Naive thymus-derived CD4-positive, alpha-beta T cell (primary cell): ENCODE results near the gene LRRFIP2. TPM values are rescaled to one million over a fixed set of nuclear protein-coding genes. Genes with fewer than 3 reads are reported as not detected.

Experiments used
- ATAC-seq: fragments of 150-1000 bp; cut with Tn5 transposase; 2 replicates; pipeline ENCODE4 v1.10.0; 2021; ENCODE audit warnings: mild to moderate bottlenecking, moderate library complexity
- CTCF ChIA-PET: fragments of 350-600 bp; sonication (Branson Sonifier 250); formaldehyde crosslinking; loops from one replicate; lab custom pipeline; 2021; ENCODE audit warnings: antibody characterized with exemption; lab: Charles Lee
- POLR2A ChIA-PET: fragments of 350-600 bp; sonication (Branson Sonifier 250); formaldehyde crosslinking; loops from one replicate; lab custom pipeline; 2021; ENCODE audit warnings: antibody characterized with exemption, inconsistent platforms; lab: Charles Lee
- DNase-seq, 9 donors: peaks; one replicate each; pipeline versions ENCODE4 v3.0.0 to v3.0.0-alpha.2; 2020 to 2022; ENCODE audit warnings: mixed read lengths in 1 of 9
- H3K27ac ChIP-seq: one replicate; pipeline ENCODE4 v1.7.0; 2013; ENCODE audit warnings: mild to moderate bottlenecking, low read depth, low read length, moderate library complexity
- H3K27me3 ChIP-seq, 2 donors: one replicate each; pipeline ENCODE4 v1.7.0; 2013; ENCODE audit warnings: low read length in 2 of 2, mild to moderate bottlenecking in 2 of 2, moderate library complexity in 2 of 2; ENCODE audit not compliant: control insufficient read depth in 2 of 2, insufficient read depth in 2 of 2
- H3K36me3 ChIP-seq, 3 experiments: 1 replicate in 2 of 3; 2 replicates in 1 of 3; pipeline ENCODE4 v1.7.0; 2013; ENCODE audit warnings: low read length in 3 of 3, mild to moderate bottlenecking in 3 of 3, moderate library complexity in 1 of 3; ENCODE audit not compliant: insufficient read depth in 3 of 3, control insufficient read depth in 2 of 3
- H3K4me1 ChIP-seq, 2 donors: one replicate each; pipeline ENCODE4 v1.7.0; 2013; ENCODE audit warnings: low read length in 2 of 2, mild to moderate bottlenecking in 2 of 2, moderate library complexity in 1 of 2; ENCODE audit not compliant: control insufficient read depth in 2 of 2, insufficient read depth in 2 of 2
- H3K4me3 ChIP-seq: 2 replicates; pipeline ENCODE4 v1.7.0; 2013; ENCODE audit warnings: mild to moderate bottlenecking, low read length
- H3K9me3 ChIP-seq, 3 experiments: 1 replicate in 2 of 3; 2 replicates in 1 of 3; pipeline ENCODE4 v1.7.0; 2013; ENCODE audit warnings: low read length in 3 of 3; ENCODE audit not compliant: control insufficient read depth in 2 of 3
- H3K27ac Mint-ChIP-seq, 9 donors: one replicate each; pipeline ENCODE4 v1.8.0; 2020 to 2022; ENCODE audit warnings: mixed read lengths in 9 of 9, mild to moderate bottlenecking in 8 of 9, moderate library complexity in 5 of 9, inconsistent platforms in 2 of 9
- H3K27me3 Mint-ChIP-seq, 5 donors: one replicate each; pipeline ENCODE4 v1.8.0; 2021 to 2022; ENCODE audit warnings: mixed read lengths in 5 of 5, mild to moderate bottlenecking in 1 of 5
- H3K36me3 Mint-ChIP-seq, 5 donors: one replicate each; pipeline ENCODE4 v1.8.0; 2020 to 2022; ENCODE audit warnings: mixed read lengths in 5 of 5, mild to moderate bottlenecking in 3 of 5, inconsistent platforms in 1 of 5
- H3K4me1 Mint-ChIP-seq, 7 donors: one replicate each; pipeline ENCODE4 v1.8.0; 2020 to 2022; ENCODE audit warnings: mixed read lengths in 7 of 7, mild to moderate bottlenecking in 3 of 7, inconsistent platforms in 1 of 7
- H3K4me3 Mint-ChIP-seq, 10 donors: one replicate each; pipeline ENCODE4 v1.8.0; 2020 to 2022; ENCODE audit warnings: mild to moderate bottlenecking in 10 of 10, mixed read lengths in 10 of 10, moderate library complexity in 6 of 10, inconsistent platforms in 2 of 10
- H3K9me3 Mint-ChIP-seq, 11 donors: one replicate each; pipeline ENCODE4 v1.8.0; 2020 to 2022; ENCODE audit warnings: mixed read lengths in 11 of 11, mild to moderate bottlenecking in 4 of 11, inconsistent platforms in 1 of 11, moderate library complexity in 1 of 11
- intact Hi-C, 2 donors: fragments of 100-400 bp; cut with micrococcal nuclease; formaldehyde crosslinking; loops; one replicate each; pipeline ENCODE4 v1.15.1; 2023
- polyA plus RNA-seq, 2 donors: library from polyadenylated mRNA; unstranded; fragments of 300-500 nt; fragmentation: Illumina TruSeq; gene quantifications; one replicate each; pipeline ENCODE4 v1.2.3, GENCODE V29; 2021
- total RNA-seq, 6 experiments: library from RNA in 5 of 6; stranded (reverse) in 5 of 6; gene quantifications; 1 replicate in 5 of 6; 2 replicates in 1 of 6; pipeline ENCODE4 v1.2.3 and lab custom pipeline; 2021 to 2026

The LRRFIP2 gene
- total and polyA plus RNA-seq, 7 experiments from 2014 or later = 14.0 to 87.5 (median 26.3) TPM

DNA sequence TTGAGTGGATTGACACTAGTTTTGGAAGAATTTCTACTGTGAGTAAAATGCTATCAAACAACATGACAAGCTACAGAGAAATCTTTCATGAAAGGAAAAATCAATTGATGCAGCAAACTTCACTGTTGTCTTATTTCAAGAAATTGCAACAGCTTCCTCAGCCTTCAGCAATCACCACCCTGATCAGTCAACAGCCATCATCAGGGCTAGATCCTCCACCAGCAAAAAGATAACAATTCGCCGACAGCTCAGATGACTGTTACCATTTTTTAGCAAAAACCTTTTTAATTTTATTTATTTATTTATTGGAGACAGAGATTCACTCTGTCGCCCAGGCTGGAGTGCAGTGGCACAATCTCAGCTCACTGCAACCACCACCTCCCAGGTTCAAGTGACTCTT lies 137.0 kb downstream of the LRRFIP2 start:
- Mint-ChIP-seq H3K36me3 (peaks cover 18 to 85% (median 59%) of the 10 kb centered on the region in 5 donors), H3K27ac (peak overlapping the region in 1 of 9 donors; percentile 59), H3K4me1 (no peaks in the 10 kb centered on the region), H3K4me3 (no peak overlapping the region), H3K9me3 (peaks cover 0 to 22% (median 3%) of the 10 kb centered on the region in 11 donors), H3K27me3 (no peaks in the 10 kb centered on the region)
- Histone ChIP-seq H3K4me3 (no peak overlapping the region), H3K9me3 (peaks cover 0 to 9% (median 0%) of the 10 kb centered on the region in 3 experiments), H3K27ac (no peak overlapping the region), H3K36me3 (peaks cover 11 to 84% (median 17%) of the 10 kb centered on the region in 3 experiments), H3K4me1 (no peaks in the 10 kb centered on the region), H3K27me3 (no peaks in the 10 kb centered on the region)
- CTCF ChIA-PET = no interaction called here
- DNase-seq = no peak
- ATAC-seq = no peak
- intact Hi-C loops = no loop called here
- POLR2A ChIA-PET = no interaction called here

DNA sequence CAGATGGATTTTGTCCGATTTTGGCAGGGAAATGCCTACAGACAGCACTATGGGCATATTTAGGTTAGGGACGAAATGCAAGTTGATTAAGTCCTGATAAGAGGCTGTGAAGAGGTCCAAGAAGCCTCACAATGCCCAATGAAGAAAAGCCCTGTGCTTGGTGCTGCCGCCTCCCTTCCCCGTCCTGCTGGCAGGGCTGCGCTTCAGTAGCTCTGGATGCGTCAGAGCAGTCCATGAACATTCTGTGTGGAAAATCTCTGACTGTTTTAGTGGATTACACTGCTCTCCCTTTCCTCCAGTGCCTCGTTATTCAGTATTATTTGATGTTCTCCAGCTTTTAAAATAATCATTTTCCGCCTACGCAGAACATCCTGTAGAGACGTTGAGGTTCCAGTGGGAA lies 141.4 kb downstream of the LRRFIP2 start:
- H3K9me3 ChIP-seq = peaks cover 0 to 9% (median 0%) of the 10 kb centered on the region in 3 experiments
- intact Hi-C loops = no loop called here
- no peaks in the 10 kb centered on the region for H3K4me1 ChIP-seq
- no peak overlapping the region for H3K4me3 ChIP-seq
- peaks cover 0 to 86% (median 29%) of the 10 kb centered on the region in 3 experiments for H3K36me3 ChIP-seq
- ATAC-seq = no peak
- H3K27ac ChIP-seq = no peak overlapping the region
- POLR2A ChIA-PET = no interaction called here
- no peak overlapping the region for H3K27ac Mint-ChIP-seq
- no peak for DNase-seq
- H3K9me3 Mint-ChIP-seq = peaks cover 0 to 22% (median 3%) of the 10 kb centered on the region in 11 donors
- H3K27me3 Mint-ChIP-seq = no peaks in the 10 kb centered on the region
- peaks cover 0 to 4% (median 0%) of the 10 kb centered on the region in 7 donors for H3K4me1 Mint-ChIP-seq
- H3K4me3 Mint-ChIP-seq = no peak overlapping the region
- H3K27me3 ChIP-seq = no peaks in the 10 kb centered on the region
- CTCF ChIA-PET = no interaction called here
- H3K36me3 Mint-ChIP-seq = peaks cover 19 to 86% (median 65%) of the 10 kb centered on the region in 5 donors

DNA sequence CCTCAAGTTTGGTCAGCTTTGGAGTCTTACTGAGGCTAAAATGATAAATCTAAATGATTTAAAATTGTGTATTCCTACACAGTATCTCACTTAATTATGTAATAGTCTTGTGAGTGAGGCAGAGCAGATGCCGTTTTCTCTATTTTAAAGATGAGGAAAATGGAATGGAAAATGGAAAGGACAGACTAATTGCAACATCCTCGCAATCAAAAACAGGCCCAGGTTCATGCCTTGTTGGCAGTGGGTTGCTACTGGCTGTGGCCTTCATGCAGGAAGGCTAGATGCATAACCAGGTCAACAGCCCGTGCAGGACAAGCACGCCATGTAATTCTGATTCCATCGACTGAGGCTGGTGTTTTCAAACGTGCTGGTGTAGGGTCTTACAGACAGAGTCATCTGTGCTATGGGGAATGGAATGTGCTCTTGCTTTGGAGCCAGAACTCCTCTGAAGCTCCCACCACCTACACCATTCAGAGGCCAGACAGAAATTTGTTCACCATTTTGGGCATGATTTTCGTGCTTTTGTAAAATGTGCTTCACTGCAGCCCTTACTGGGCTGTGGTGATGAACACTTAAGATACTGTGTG lies 143.2 kb downstream of the LRRFIP2 start:
- Mint-ChIP-seq H3K4me3 (no peak overlapping the region), H3K4me1 (peaks cover 0 to 4% (median 0%) of the 10 kb centered on the region in 7 donors), H3K27ac (no peak overlapping the region), H3K27me3 (no peaks in the 10 kb centered on the region), H3K36me3 (peaks cover 21 to 83% (median 61%) of the 10 kb centered on the region in 5 donors), H3K9me3 (peaks cover 0 to 17% (median 3%) of the 10 kb centered on the region in 11 donors)
- H3K36me3 ChIP-seq = peaks cover 0 to 93% (median 29%) of the 10 kb centered on the region in 3 experiments
- no peaks in the 10 kb centered on the region for H3K4me1 ChIP-seq
- no peaks in the 10 kb centered on the region for H3K27me3 ChIP-seq
- H3K9me3 ChIP-seq = peaks cover 0 to 7% (median 0%) of the 10 kb centered on the region in 3 experiments
- no peak for ATAC-seq
- H3K4me3 ChIP-seq = no peak overlapping the region
- intact Hi-C loops = no loop called here
- no peak for DNase-seq
- ChIA-PET POLR2A (no interaction called here), CTCF (no interaction called here)
- H3K27ac ChIP-seq = no peak overlapping the region

DNA sequence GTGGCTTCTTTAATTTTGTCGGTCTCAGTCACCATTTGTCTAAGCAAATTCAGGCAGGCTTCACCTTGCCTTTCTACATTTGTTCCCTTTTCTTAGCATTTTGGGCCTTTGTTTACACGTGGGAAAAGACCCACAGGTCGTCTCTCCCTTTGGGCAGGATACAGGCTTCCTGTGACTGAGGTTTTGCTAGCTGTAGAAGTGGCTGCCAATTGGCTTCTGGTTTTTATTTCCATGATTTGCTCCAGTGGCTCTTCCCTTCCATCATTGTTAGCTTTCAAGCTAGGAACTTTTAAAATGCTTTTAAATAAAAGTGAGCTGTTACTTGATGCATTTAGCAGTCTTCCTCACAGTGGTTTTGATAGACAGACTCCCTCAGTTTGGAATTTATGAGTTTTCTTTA lies 143.8 kb downstream of the LRRFIP2 start:
- CTCF ChIA-PET = interaction anchor here (0.7 kb wide), 1 partner anchor 31 kb away, joined by 4 read pairs; no protein-coding TSS in a partner anchor

DNA sequence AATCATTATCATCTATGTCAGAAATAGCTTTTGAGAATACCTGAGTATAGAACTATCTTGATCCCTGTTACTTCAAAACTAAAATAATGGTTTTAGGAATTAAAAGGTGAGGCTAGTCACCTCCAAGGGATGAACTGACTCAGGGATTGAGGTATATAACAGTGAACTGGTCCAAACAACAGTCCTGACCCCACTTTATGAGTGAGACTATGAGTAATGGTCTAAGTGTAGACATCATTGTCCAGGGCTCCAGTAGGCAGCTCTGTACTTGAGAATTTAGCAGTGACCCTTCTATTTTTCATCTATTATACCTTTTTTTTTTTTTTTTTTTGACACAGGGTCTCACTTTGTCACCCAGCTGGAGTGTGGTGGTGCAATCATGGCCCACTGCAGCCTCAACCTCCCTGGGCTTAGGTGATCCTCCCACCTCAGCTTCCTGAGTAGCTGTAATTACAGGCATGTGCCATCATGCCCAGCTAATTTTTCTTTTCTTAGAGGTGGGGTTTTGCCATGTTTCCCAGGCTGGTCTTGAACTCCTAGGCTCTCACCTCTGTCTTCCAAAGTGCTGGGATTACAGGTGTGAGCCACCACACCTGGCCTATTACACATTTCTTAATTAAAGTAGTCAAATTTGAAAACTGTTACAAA lies 144.7 kb downstream of the LRRFIP2 start:
- Histone ChIP-seq H3K27ac (no peak overlapping the region), H3K27me3 (no peaks in the 10 kb centered on the region), H3K9me3 (no peaks in the 10 kb centered on the region), H3K4me1 (no peaks in the 10 kb centered on the region), H3K36me3 (peaks cover 5 to 89% (median 29%) of the 10 kb centered on the region in 3 experiments), H3K4me3 (no peak overlapping the region)
- DNase-seq = no peak
- Mint-ChIP-seq H3K4me1 (peaks cover 0 to 8% (median 0%) of the 10 kb centered on the region in 7 donors), H3K27me3 (no peaks in the 10 kb centered on the region), H3K27ac (no peak overlapping the region), H3K9me3 (peaks cover 0 to 4% (median 0%) of the 10 kb centered on the region in 11 donors), H3K36me3 (peaks cover 20 to 80% (median 50%) of the 10 kb centered on the region in 5 donors), H3K4me3 (no peak overlapping the region)
- intact Hi-C loops = no loop called here
- ATAC-seq = no peak
- CTCF ChIA-PET = interaction anchor here (0.6 to 0.7 kb wide), 2 partner anchors 32 to 158 kb away, joined by 4 to 5 read pairs; no protein-coding TSS in a partner anchor
- POLR2A ChIA-PET = interaction anchor here (0.7 kb wide), 1 partner anchor 18 kb away, joined by 5 read pairs; no protein-coding TSS in a partner anchor

More for the DNA sequence above, 143.8 kb downstream of the LRRFIP2 start:
- peaks cover 18 to 83% (median 59%) of the 10 kb centered on the region in 5 donors for H3K36me3 Mint-ChIP-seq
- POLR2A ChIA-PET = no interaction called here
- H3K4me3 Mint-ChIP-seq = no peak overlapping the region
- H3K27me3 Mint-ChIP-seq = no peaks in the 10 kb centered on the region
- Histone ChIP-seq H3K27ac (no peak overlapping the region), H3K36me3 (peaks cover 4 to 92% (median 29%) of the 10 kb centered on the region in 3 experiments), H3K27me3 (no peaks in the 10 kb centered on the region), H3K4me3 (no peak overlapping the region), H3K9me3 (peaks cover 0 to under 1% (median 0%) of the 10 kb centered on the region in 3 experiments), H3K4me1 (no peaks in the 10 kb centered on the region)
- DNase-seq (no peak), ATAC-seq (no peak)
- H3K27ac Mint-ChIP-seq = no peak overlapping the region
- H3K9me3 Mint-ChIP-seq = peaks cover 0 to 12% (median 0%) of the 10 kb centered on the region in 11 donors
- intact Hi-C loops = no loop called here
- peaks cover 0 to 4% (median 0%) of the 10 kb centered on the region in 7 donors for H3K4me1 Mint-ChIP-seq

DNA sequence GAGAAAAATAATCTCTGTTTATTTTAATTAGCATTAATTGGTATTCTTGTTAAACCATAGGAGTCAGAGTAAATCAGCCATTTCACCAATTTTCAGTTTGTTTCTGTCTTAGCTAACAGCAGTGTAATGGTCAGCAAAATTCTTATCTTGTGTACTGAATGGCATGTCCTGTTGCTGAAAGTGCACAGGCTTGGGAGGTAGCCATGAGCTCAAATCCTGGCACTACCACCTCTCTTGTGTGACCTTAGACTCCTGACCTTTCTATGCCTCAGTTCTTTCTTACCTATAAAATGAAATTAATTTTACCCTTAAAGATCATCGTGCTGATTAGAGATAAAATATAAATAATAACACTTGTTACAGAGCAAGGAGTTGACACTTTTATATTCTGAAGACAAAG lies 145.3 kb downstream of the LRRFIP2 start:
- Histone ChIP-seq H3K4me1 (no peaks in the 10 kb centered on the region), H3K27me3 (no peaks in the 10 kb centered on the region), H3K4me3 (no peak overlapping the region), H3K27ac (no peak overlapping the region), H3K9me3 (no peaks in the 10 kb centered on the region), H3K36me3 (peaks cover 5 to 90% (median 29%) of the 10 kb centered on the region in 3 experiments)
- Mint-ChIP-seq H3K4me3 (no peak overlapping the region), H3K27ac (peak overlapping the region in 1 of 9 donors; percentile 36), H3K36me3 (peaks cover 21 to 80% (median 46%) of the 10 kb centered on the region in 5 donors), H3K4me1 (peaks cover 0 to 10% (median 0%) of the 10 kb centered on the region in 7 donors), H3K9me3 (peaks cover 0 to 2% (median 0%) of the 10 kb centered on the region in 11 donors), H3K27me3 (no peaks in the 10 kb centered on the region)
- CTCF ChIA-PET = interaction anchor here (0.6 kb wide), 1 partner anchor 158 kb away, joined by 5 read pairs; no protein-coding TSS in a partner anchor
- ATAC-seq = no peak
- intact Hi-C loops = no loop called here
- POLR2A ChIA-PET = interaction anchor here (0.7 kb wide), 1 partner anchor 18 kb away, joined by 5 read pairs; no protein-coding TSS in a partner anchor
- DNase-seq = no peak
